Testis (tissue), 2 donors: ENCODE data around the gene SKP1.

Experiments
- CTCF ChIP-seq, 3 experiments: fragments of 450-650 bp in 2 of 3; fragments of 200-600 bp in 1 of 3; sonication (generic) in 1 of 3; IDR thresholded peaks; one replicate each; pipeline ENCODE4 v1.5.1; 2016 to 2019; ENCODE audit warnings: antibody characterized with exemption in 3 of 3, mild to moderate bottlenecking in 2 of 3, moderate library complexity in 1 of 3
- POLR2A ChIP-seq: fragments of 450-650 bp; IDR thresholded peaks from one replicate; pipeline ENCODE4 v1.6.1; 2017; ENCODE audit warnings: antibody characterized with exemption, mild to moderate bottlenecking, moderate library complexity

- no peak for TF ChIP-seq CTCF (IDR thresholded peaks at IDR 0.05)
- TF ChIP-seq POLR2A: no peak
Observed at GRCh38 chr5:134115806-134116175, 61.0 kb downstream of the SKP1 start.
